K562 (cell line): Measurements from ENCODE around the gene SCARB2. TPM values are rescaled to one million over a fixed set of nuclear protein-coding genes. Genes with fewer than 3 reads are reported as not detected.
A peak's percentile ranks its signal among the peaks of the same experiment; 100 is the strongest.

Experiments
- DPF2 ChIP-seq: fragments of 450-650 bp; IDR thresholded peaks from 2 replicates; pipeline ENCODE4 v1.6.1; 2016
- KDM5B ChIP-seq: fragments of 200-600 bp; sonication (generic); IDR thresholded peaks from 2 replicates; pipeline ENCODE4 v1.6.1; 2012; ENCODE audit warnings: low read depth, mild to moderate bottlenecking, moderate library complexity, low read length, control low read depth, inconsistent platforms; ENCODE audit not compliant: insufficient replicate concordance
- LEF1 ChIP-seq: fragments of 450-650 bp; IDR thresholded peaks from 2 replicates; pipeline ENCODE4 v1.6.1; 2016; ENCODE audit warnings: mild to moderate bottlenecking
- NFIC ChIP-seq: fragments of 450-650 bp; IDR thresholded peaks from 2 replicates; pipeline ENCODE4 v1.6.1; 2017; ENCODE audit warnings: mild to moderate bottlenecking, inconsistent platforms
- NR0B1 ChIP-seq: fragments of 450-650 bp; IDR thresholded peaks from one replicate; pipeline ENCODE4 v1.6.1; 2018; ENCODE audit warnings: mild to moderate bottlenecking, moderate library complexity; ENCODE audit not compliant: partially characterized antibody
- TEAD4 ChIP-seq, 2 experiments: sonication (generic) in 1 of 2; formaldehyde crosslinking in 1 of 2; IDR thresholded peaks; 2 replicates each; pipeline versions ENCODE4 v1.6.1 to v1.8.0; 2012 to 2022; ENCODE audit warnings: borderline replicate concordance in 1 of 2, inconsistent platforms in 1 of 2, low read length in 1 of 2, mild to moderate bottlenecking in 1 of 2, missing genetic modification reagents in 1 of 2
- THRAP3 ChIP-seq: fragments of 450-650 bp; IDR thresholded peaks from 2 replicates; pipeline ENCODE4 v1.6.1; 2016; ENCODE audit warnings: mild to moderate bottlenecking, inconsistent platforms, borderline replicate concordance
- TRIM24 ChIP-seq, 2 experiments: fragments of 450-650 bp; IDR thresholded peaks; 2 replicates each; pipeline ENCODE4 v1.6.1; 2016
- TSC22D4 ChIP-seq: fragments of 450-650 bp; IDR thresholded peaks from 2 replicates; pipeline ENCODE4 v1.6.1; 2016; ENCODE audit warnings: missing genetic modification characterization, missing biosample characterization, control low read depth
- XRCC3 ChIP-seq: fragments of 450-650 bp; IDR thresholded peaks from 2 replicates; pipeline ENCODE4 v1.6.1; 2017; ENCODE audit warnings: mild to moderate bottlenecking, moderate library complexity
- ZBTB11 ChIP-seq, 3 experiments: fragments of 200-800 bp in 1 of 3; fragments of 250-450 bp in 1 of 3; fragments of 450-650 bp in 1 of 3; sonication (Bioruptor Pico) in 1 of 3; sonication (Bioruptor generic) in 1 of 3; formaldehyde crosslinking in 1 of 3; IDR thresholded peaks; 2 replicates each; pipeline versions ENCODE4 v1.6.1 to v1.8.0; 2016 to 2022; ENCODE audit warnings: mild to moderate bottlenecking in 2 of 3, missing genetic modification characterization in 2 of 3, missing compliant biosample characterization in 1 of 3, moderate library complexity in 1 of 3
- polyA plus RNA-seq, 8 experiments: library from polyadenylated mRNA; depleted of rRNA in 4 of 8; stranded (reverse) in 5 of 8; unstranded in 3 of 8; fragments of >200 nt; fragmentation: Nextera tagmentation in 2 of 8; fragmentation: Illumina TruSeq in 1 of 8; extraction: Ambion mirVana in 2 of 8; extraction: Trizol in 1 of 8; gene quantifications; 2 replicates each; pipeline versions ENCODE4 v1.2.1 to v1.2.3, GENCODE V29; 2011 to 2014; ENCODE audit warnings: inconsistent platforms in 1 of 8, missing spikeins in 1 of 8
- total RNA-seq, 7 experiments: library from RNA; depleted of rRNA in 6 of 7; stranded (reverse); fragments of >200 nt in 6 of 7; fragmentation: Illumina TruSeq in 2 of 7; extraction: Trizol in 2 of 7; gene quantifications; 2 replicates each; pipeline versions ENCODE4 v1.2.1 to v1.2.3, GENCODE V29; 2011 to 2021; ENCODE audit warnings: low replicate concordance in 1 of 7

The SCARB2 gene
- total and polyA plus RNA-seq, 9 of the 15 experiments (the other 6 are each of a cell fraction or from before 2014, with no cell fraction given) = 6.1 to 25.8 (median 17.8) TPM

- no peak for TF ChIP-seq ZBTB11 (CRISPR knock-in tag; IDR thresholded peaks at IDR 0.05)
- no peak for TF ChIP-seq NR0B1
- peak; percentile 48 for TF ChIP-seq NFIC
- peak; percentile 10 to 17; a peak in 1 of 4 replicates for TF ChIP-seq TRIM24 (IDR thresholded peaks at IDR 0.05)
- TF ChIP-seq LEF1 = no peak
- TF ChIP-seq DPF2 = peak; percentile 49; the same call in 1 of the 2 replicates
- TF ChIP-seq TEAD4 (IDR thresholded peaks at IDR 0.05; ENCODE audit: low read length) = peak; percentile 64; the same call in 1 of the 2 replicates
- TF ChIP-seq TEAD4 (CRISPR knock-in tag; IDR thresholded peaks at IDR 0.05; ENCODE audit: borderline replicate concordance) = no peak
- TF ChIP-seq KDM5B = no peak
- 0 out of 2 replicates have a peak, but pooled peaks have one; percentile 17 for TF ChIP-seq THRAP3
- no peak for TF ChIP-seq TSC22D4
- no peak for TF ChIP-seq XRCC3
Observed at GRCh38 chr4:76233529-76233928, 19.9 kb upstream of the SCARB2 start (continued).
